Measurements from ENCODE around the gene EEFSEC. TPM values are rescaled to one million over a fixed set of nuclear protein-coding genes. Genes with fewer than 3 reads are reported as not detected.

Gene EEFSEC
- total and polyA plus RNA-seq, 2 of the 4 experiments (the other 2 are of a cell fraction) = 4.5 to 9.3 TPM

GRCh38 chr3:128316481-128316891 is 163.2 kb downstream of the EEFSEC start:
- DNase-seq = no peak
- Histone ChIP-seq H3K4me1 (ENCODE audit: control insufficient read depth, insufficient read depth, low read length) (no peaks in the 10 kb centered on the region), H4K91ac (ENCODE audit: insufficient read depth, low read depth, low read length) (no peak overlapping the region), H3K56ac (ENCODE audit: extremely low read depth, insufficient read depth, low read length) (no peak overlapping the region), H3K79me1 (ENCODE audit: low read depth in 1 of 2, low read length in 2 of 2) (no peaks in the 10 kb centered on the region), H3K14ac (replicated peaks; ENCODE audit: low read depth, low read length) (no peak overlapping the region), H3K36me3 (ENCODE audit: control insufficient read depth, insufficient read depth, low read length) (no peaks in the 10 kb centered on the region), H4K8ac (ENCODE audit: low read depth in 2 of 2, low read length in 2 of 2) (no peak overlapping the region), H2AK5ac (ENCODE audit: low read depth, low read length) (no peak overlapping the region), H3K4me3 (ENCODE audit: insufficient read depth, low read depth, low read length) (no peak overlapping the region), H3K27ac (ENCODE audit: insufficient read depth, low read length) (no peak overlapping the region), H3K9me1 (ENCODE audit: insufficient read depth, low read length) (peaks cover 12% of the 10 kb centered on the region; the same call in 1 of the 2 replicates), H3K18ac (ENCODE audit: low read depth, low read length) (no peak overlapping the region), H3K9ac (ENCODE audit: low read depth, low read length) (no peak overlapping the region), H2BK15ac (ENCODE audit: low read depth, low read length) (no peak overlapping the region), H3K4me2 (ENCODE audit: low read depth, low read length) (no peak overlapping the region), H3K4ac (ENCODE audit: low read depth, low read length) (no peak overlapping the region), H2BK20ac (ENCODE audit: low read depth, low read length) (no peak overlapping the region), H3K27me3 (ENCODE audit: control insufficient read depth, insufficient read depth, low read length) (no peaks in the 10 kb centered on the region), H3K23ac (ENCODE audit: low read depth, low read length) (no peak overlapping the region), H2AFZ (replicated peaks; ENCODE audit: low read length, poor library complexity) (no peak overlapping the region), H2BK5ac (ENCODE audit: low read depth, low read length, poor library complexity, severe bottlenecking) (no peak overlapping the region), H4K5ac (ENCODE audit: low read depth, low read length) (no peak overlapping the region), H3K9me3 (ENCODE audit: control insufficient read depth, insufficient read depth, low read length) (no peaks in the 10 kb centered on the region), H4K20me1 (ENCODE audit: insufficient read depth, low read length) (no peaks in the 10 kb centered on the region), H2BK120ac (ENCODE audit: low read depth, low read length) (no peak overlapping the region), H2AK9ac (replicated peaks; ENCODE audit: low read depth, low read length, poor library complexity) (no peak overlapping the region)
- CTCF ChIA-PET = no interaction called here
- WGBS, 2 experiments (ENCODE audit: extremely low coverage in 2 of 2, insufficient read length in 1 of 2) = 82% methylated on average over 3 of the region's 15 CpGs; no CpG with 5 or more reads in 1 of the 2 experiments
- ATAC-seq (ENCODE audit: low read depth) = no peak
- no peak for TF ChIP-seq RFX5 (IDR thresholded peaks at IDR 0.05; ENCODE audit: low read depth, low read length)
- TF ChIP-seq RAD21 (IDR thresholded peaks at IDR 0.05; ENCODE audit: low read length) = no peak
- TF ChIP-seq MXI1 (IDR thresholded peaks at IDR 0.05; ENCODE audit: borderline replicate concordance, low read depth, low read length) = no peak
- BruUV-seq (replicated peaks) = no TSS peak
- dilution Hi-C loops (cut with HindIII; ENCODE audit: low sequenced_read_pairs, unreplicated experiment) = no loop called here
- POLR2A ChIA-PET (ENCODE audit: unreplicated experiment) = no interaction called here
- in situ Hi-C loops (cut with MboI; ENCODE audit: low sequenced_read_pairs) = no loop called here
- intact Hi-C loops (cut with micrococcal nuclease) = loop anchor here (1.0 kb wide), 1 partner anchor 43 kb away; no protein-coding TSS in a partner anchor
